Measurements from ENCODE around the gene DISC1.

GRCh38 chr1:231856894-231857293 lies 230.3 kb downstream of the DISC1 start:
- TF ChIP-seq, protein P1, sequence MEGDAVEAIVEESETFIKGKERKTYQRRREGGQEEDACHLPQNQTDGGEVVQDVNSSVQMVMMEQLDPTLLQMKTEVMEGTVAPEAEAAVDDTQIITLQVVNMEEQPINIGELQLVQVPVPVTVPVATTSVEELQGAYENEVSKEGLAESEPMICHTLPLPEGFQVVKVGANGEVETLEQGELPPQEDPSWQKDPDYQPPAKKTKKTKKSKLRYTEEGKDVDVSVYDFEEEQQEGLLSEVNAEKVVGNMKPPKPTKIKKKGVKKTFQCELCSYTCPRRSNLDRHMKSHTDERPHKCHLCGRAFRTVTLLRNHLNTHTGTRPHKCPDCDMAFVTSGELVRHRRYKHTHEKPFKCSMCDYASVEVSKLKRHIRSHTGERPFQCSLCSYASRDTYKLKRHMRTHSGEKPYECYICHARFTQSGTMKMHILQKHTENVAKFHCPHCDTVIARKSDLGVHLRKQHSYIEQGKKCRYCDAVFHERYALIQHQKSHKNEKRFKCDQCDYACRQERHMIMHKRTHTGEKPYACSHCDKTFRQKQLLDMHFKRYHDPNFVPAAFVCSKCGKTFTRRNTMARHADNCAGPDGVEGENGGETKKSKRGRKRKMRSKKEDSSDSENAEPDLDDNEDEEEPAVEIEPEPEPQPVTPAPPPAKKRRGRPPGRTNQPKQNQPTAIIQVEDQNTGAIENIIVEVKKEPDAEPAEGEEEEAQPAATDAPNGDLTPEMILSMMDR (IDR thresholded peaks at IDR 0.05 in 2 of 3, conservative IDR thresholded peaks at IDR 0.05 in 1 of 3; ENCODE audit: borderline replicate concordance in 1 of 3, insufficient read depth in 1 of 3, low read depth in 2 of 3, low read length in 2 of 3): no peak
- TF ChIP-seq RAD21 (IDR thresholded peaks at IDR 0.05; ENCODE audit: low read depth): no peak
- no peak for TF ChIP-seq POLR2A (IDR thresholded peaks at IDR 0.05; ENCODE audit: borderline replicate concordance, extremely low read depth, insufficient read depth, insufficient read length)
- TF ChIP-seq JUND (IDR thresholded peaks at IDR 0.05): no peak
- TF ChIP-seq MAX (IDR thresholded peaks at IDR 0.05): no peak
- TF ChIP-seq, protein P2, sequence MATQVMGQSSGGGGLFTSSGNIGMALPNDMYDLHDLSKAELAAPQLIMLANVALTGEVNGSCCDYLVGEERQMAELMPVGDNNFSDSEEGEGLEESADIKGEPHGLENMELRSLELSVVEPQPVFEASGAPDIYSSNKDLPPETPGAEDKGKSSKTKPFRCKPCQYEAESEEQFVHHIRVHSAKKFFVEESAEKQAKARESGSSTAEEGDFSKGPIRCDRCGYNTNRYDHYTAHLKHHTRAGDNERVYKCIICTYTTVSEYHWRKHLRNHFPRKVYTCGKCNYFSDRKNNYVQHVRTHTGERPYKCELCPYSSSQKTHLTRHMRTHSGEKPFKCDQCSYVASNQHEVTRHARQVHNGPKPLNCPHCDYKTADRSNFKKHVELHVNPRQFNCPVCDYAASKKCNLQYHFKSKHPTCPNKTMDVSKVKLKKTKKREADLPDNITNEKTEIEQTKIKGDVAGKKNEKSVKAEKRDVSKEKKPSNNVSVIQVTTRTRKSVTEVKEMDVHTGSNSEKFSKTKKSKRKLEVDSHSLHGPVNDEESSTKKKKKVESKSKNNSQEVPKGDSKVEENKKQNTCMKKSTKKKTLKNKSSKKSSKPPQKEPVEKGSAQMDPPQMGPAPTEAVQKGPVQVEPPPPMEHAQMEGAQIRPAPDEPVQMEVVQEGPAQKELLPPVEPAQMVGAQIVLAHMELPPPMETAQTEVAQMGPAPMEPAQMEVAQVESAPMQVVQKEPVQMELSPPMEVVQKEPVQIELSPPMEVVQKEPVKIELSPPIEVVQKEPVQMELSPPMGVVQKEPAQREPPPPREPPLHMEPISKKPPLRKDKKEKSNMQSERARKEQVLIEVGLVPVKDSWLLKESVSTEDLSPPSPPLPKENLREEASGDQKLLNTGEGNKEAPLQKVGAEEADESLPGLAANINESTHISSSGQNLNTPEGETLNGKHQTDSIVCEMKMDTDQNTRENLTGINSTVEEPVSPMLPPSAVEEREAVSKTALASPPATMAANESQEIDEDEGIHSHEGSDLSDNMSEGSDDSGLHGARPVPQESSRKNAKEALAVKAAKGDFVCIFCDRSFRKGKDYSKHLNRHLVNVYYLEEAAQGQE (IDR thresholded peaks at IDR 0.05; ENCODE audit: low read depth): no peak
- no peak for TF ChIP-seq SIN3A (IDR thresholded peaks at IDR 0.05; ENCODE audit: low read depth)
- no peak for TF ChIP-seq SRF (IDR thresholded peaks at IDR 0.05; ENCODE audit: low read depth)
- no peak for TF ChIP-seq ZFX (IDR thresholded peaks at IDR 0.05)
- no peak for TF ChIP-seq YY1 (IDR thresholded peaks at IDR 0.05; ENCODE audit: extremely low read depth, insufficient replicate concordance, low read depth, low read length)
